ENCODE measurements around the gene TSHZ1. TPM values are rescaled to one million over a fixed set of nuclear protein-coding genes. Genes with fewer than 3 reads are reported as not detected.
"Not testable (repeated sequence)": the region's sequence is repeated elsewhere in the genome, so short reads cannot be mapped to it uniquely, and the experiment has no call there.

Gene TSHZ1
- polyA plus RNA-seq, 4 donors: 23.6 to 34.9 (median 33.7) TPM

DNA sequence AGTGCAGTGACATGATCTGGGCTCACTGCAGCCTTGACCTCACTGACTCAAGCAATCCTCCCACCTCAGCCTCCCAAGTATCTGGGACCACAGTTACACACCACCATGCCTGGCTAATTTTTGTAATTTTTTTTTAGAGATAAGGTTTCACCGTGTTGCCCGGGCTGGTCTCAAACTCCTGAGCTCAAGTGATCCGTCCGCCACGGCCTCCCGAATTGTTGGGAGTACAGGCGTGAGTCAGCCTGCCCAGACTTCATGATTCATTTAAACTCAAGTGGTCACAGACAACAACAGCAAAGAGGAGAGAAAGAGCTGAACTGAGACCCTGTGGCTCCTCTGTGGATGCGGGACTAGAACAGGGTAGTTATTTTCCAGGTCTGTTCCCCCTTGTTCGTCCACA is 83.0 kb downstream of the TSHZ1 start:
- DNase-seq (ENCODE audit: low read depth in 4 of 4, low spot score in 3 of 4): no peak

DNA sequence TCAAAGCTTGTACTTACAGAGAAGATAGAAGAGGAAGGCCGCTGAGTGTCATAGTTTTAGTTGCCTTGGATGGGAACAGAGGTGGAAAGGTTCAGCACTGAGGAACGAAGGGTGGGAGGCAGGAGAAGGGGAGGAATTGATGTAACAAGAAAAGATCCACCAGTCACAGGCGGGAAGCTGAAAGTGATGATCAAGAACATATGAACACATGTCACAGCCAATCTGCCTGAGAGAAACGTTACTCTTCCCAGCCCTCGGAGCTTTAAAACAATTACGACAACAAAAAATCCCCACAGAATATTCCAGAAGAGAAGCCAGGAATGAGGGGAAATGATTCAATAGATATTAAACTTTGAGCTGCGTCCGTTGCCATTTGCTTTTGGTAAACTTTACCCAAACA is 87.1 kb downstream of the TSHZ1 start:
- no peak for DNase-seq (ENCODE audit: low read depth in 4 of 4, low spot score in 3 of 4)

DNA sequence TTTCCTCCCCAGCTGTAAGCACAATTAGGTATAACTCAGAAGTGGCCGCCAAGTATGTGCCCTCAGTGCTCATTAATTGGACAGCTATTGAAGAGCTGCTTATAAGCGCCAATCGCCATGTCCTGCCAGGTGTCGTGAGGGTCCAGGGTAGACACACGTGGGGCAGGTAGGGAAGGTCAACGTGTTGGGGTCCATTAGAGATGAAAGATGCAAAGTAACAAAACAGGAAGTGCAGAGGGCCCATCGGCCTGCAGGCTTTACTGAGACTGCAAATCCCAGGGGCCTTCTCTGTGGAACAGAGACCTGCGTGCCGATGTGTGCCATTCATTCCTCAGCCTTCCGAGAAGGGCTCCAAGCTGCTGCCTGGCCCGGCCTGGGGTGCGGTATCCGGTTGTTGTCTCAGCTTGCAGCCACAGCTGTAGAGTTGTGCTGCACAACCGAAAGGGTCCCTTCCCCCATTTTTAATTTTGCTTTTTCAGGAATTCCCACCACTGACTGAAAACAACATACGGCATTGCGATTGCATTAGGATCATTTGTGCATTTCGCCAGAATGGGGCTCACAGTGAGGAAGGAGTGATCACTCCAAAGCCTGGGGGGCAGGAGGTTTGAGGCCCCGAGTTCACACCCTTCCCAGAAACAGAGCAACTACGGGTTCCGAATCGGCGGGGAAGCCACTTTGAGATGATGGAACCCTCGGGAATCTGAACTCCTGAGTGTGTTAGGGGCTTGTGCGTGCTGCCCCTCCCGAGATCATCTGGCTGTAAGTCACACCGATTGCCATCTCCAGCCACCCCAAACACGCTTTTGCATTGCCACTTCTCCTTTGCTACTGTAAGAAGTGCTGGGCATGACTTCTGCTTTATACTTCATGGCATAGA is 94.3 kb downstream of the TSHZ1 start:
- DNase-seq (ENCODE audit: low read depth in 4 of 4, low spot score in 3 of 4): no peak

DNA sequence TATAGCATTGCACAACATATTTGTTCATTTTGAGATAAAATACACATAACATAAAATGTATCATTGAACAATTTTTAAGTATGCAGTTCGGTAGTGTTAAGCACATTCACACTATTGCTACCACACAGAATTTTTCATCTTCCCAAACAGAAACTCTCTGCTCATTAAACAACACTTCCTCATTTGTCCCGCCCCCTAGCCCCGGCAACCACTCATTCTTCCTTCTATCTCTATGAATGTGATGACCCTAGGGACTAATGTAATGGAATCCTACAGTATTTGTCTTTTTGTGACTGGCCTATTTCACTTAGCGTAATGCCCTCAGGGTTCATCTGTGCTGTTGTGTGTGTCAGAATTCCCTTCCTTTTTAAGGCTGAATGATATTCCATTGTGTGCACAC is 95.4 kb downstream of the TSHZ1 start:
- no peak for DNase-seq (ENCODE audit: low read depth in 4 of 4, low spot score in 3 of 4)

DNA sequence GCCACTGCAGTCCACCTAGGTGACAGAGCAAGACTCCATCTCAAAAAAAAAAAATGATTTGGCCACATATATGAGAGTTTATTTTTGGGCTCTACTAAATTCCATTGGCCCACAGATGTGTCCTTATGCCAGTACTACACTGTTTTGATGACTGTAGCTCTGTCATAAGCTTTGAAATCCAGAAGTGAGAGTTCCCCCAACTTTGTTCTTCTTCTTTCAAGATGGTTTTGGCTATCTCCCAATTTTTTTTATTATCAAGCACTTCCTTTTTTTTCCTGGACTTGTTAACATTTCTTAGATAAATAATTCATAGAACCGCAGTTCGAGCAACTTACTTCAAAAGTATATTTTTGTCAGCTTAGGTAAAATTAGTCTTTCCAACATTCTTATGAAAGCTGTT is 96.9 kb downstream of the TSHZ1 start:
- DNase-seq (ENCODE audit: low read depth in 4 of 4, low spot score in 3 of 4): no peak

DNA sequence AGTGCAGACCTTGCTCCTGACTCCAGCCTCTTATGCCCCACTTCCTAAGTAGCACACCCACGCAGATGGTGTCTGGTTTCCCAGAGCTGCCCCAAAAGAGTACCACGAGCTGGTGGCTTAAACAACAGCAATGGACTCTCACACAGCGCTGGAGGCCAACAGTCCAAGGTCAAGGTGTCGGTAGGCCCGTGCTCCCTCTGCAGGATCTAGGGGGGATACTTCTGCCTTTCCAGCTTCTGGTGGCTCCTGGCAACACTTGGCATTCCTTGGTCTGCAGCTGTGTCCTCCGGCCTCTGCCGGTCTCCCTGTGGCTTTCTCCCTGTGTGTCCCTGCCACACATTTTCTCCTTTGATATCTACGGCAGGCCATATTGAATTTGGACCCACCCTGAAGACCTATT is 99.0 kb downstream of the TSHZ1 start:
- DNase-seq (ENCODE audit: low read depth in 4 of 4, low spot score in 3 of 4): no peak

DNA sequence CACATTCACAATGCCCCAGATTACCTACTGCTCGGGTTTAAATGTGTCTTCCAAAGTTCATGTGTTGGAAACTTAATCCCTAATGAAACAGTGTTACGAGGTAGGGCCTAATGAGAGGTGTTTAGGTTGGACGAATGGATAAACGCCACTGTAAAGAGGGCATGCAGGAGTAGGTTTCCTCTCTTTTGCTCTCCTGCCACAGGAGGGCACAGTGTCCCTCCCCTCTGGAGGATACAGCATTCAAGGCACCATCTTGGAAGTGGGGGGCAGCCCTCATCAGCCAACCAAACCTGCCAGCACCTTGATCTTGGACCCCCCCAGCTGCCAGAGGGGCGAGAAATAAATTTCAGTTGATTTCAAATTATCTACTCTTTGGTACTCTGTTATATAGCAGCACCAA is 103.5 kb downstream of the TSHZ1 start:
- DNase-seq (ENCODE audit: low read depth in 4 of 4, low spot score in 3 of 4): no peak

DNA sequence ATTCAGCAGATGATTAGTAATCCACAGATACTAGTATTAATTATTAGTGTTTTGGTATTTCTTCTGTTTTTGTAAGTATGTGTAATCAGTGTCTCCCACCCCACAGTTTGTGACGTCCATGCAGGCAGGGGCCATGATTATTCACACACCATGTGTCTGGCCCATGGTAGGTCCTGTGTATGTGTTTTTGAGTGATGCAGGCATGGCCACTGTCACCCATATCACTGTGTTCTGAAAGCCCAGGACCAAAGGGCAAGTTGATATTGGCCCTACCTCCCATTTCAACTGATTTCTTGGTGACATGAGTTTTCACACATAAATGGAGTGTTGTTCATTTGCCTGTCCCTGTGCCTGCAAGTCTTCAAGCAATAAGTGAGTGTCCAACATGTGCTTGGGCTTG is 104.0 kb downstream of the TSHZ1 start:
- DNase-seq (ENCODE audit: low read depth in 4 of 4, low spot score in 3 of 4): no peak

DNA sequence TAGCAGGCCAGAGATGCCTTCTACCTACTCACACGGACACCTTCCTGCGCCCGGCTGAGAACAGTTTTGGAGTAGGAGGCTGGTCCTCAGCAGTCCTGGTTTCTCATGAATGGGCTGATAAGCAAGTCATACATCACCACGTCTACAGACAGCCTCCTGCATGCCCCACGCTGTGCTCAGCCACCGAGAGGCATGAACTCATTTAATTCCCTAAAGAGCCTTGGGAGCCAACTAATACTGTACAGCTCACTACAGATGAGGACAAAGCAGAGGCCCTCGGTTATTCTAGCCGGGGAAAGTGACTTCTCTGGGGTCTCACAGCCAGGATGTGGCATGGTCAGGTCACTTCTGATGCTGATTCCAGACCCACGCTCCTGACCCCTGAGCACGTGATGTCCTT is 105.6 kb downstream of the TSHZ1 start:
- no peak for DNase-seq (ENCODE audit: low read depth in 4 of 4, low spot score in 3 of 4)

DNA sequence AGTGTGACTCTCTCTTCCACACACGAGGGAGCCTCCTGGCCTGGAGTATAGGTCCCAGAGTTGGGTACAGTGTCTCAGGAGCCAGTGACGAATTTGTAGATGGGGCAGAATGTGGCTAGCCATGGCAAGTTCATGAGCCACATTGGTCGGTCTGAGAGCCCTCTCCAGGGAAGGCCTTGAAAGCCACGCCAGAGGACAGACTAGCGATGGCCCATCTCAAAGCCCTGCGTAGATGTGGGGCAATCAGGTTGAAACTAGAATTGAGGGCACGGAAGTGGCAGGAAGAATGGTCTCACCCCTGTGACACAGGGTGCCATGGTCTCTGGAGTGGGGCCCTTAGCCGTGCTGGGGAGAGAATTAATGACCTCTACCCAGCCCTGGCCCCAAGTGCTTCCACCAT is 106.2 kb downstream of the TSHZ1 start:
- no peak for DNase-seq (ENCODE audit: low read depth in 4 of 4, low spot score in 3 of 4)

DNA sequence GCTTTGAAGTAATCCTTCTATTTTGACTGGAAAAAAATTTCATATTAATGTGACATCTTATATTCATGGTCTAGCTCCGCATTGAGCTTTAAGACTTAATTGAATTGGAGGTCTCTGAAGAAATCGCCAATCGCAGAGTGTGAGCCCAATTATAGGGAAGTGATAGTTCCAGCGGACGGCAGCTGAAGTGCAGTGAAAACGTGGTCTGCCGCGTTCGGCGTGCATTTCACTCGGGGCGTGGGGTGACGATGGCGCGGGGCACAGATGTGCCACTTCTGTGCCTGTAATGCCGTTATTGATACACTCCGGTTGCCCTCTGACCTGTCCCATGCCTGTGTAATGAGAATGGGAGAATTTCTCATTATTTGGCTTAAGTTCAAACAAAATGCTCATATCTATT is 106.7 kb downstream of the TSHZ1 start:
- DNase-seq (ENCODE audit: low read depth in 4 of 4, low spot score in 3 of 4): no peak

DNA sequence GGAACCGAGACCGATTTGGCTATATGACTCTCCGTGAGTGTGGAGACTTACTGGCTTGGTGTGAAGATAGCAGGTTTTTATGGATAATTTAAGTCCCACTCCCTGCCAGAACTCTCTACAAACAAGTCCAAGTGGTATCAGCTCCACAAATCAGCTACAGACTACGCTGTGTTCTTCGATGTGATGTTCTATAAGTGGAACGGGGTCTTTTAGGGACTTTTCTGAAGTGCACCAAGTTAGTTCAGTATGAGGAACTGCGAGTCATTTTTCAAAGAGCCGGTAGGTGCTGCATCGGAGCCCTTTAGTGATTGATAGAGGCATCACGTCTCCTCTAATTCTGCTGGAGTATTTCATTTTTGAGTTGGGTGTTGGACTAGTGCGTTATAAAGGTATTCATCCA is 107.1 kb downstream of the TSHZ1 start:
- no peak for DNase-seq (ENCODE audit: low read depth in 4 of 4, low spot score in 3 of 4)

DNA sequence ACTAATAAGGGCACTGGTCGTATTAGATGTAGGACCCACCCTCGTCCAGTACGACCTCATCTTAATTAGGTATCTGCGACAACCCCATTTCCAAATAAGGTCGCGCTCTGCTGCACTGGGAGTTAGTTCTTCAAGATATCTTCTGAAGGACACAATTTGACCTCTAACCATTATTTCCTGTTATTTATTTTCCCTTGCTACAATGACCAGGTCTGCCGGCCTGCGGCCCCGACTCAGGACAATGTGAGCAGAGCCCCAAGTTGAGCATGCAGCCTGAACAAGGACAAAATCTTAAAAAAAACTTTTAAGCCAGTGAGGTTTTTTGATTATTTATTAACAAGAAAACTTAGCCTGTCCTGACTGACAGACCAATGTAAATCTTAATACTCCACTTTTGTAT is 109.3 kb downstream of the TSHZ1 start:
- DNase-seq (ENCODE audit: low read depth in 4 of 4, low spot score in 3 of 4): no peak

DNA sequence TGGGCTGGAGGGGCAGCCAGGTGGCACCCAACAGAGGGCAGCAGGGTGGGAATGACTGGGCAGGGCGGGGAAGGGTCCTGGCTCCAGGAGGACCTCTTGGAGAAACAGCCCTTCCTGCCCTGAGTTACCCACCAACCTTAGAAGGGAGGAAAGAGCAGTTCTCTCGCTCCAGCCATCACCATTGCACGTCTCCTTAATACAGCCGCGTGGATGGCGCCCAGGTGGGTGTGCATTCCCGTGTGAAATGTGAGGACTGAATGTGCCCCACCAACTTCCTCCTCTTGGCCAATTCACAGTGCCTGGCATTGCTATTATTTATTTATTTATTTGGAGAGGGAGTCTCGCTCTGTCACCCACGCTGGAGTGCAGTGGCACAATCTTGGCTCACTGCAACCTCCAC is 109.9 kb downstream of the TSHZ1 start:
- no peak for DNase-seq (ENCODE audit: low read depth in 4 of 4, low spot score in 3 of 4)

DNA sequence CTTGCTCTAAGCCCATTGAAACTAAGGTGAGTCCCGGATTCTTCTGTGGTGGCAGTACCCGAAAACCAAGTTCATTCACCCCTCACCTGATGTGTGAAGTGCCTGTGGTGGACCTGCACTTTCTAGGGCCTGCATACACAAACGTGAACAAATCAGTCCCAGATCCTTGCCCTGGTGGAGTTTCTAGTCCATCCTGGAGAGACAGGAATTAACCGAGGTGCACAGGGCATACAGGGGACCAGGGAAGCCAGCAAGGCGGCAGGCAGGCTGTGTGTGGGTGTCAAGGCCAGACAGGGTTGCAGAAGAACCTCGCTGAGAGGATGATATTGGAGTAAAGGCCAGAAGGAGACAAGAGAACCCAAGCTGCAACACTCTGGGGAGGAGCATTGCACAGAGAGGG is 110.8 kb downstream of the TSHZ1 start:
- DNase-seq (ENCODE audit: low read depth in 4 of 4, low spot score in 3 of 4): no peak

DNA sequence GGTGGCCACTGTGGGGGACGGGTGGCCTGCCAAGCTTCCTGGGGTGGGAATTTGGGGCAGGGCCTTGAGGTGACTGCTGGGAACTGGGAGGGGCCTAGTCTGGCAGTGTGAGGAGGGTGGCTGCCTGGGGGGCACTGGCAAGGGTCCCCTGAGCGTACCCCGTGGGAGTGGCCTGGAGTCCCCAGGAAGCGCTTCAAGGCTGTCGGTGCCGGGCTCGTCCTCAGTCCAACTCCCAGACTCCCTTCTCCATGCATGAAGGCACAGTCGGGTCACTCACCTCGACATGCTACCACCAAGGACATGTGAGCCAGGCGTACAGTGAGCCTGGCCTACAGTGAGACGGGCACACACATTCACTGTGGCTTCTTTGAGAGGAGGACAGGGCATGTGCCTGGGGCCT is 111.6 kb downstream of the TSHZ1 start:
- no peak for DNase-seq (ENCODE audit: low read depth in 4 of 4, low spot score in 3 of 4)

DNA sequence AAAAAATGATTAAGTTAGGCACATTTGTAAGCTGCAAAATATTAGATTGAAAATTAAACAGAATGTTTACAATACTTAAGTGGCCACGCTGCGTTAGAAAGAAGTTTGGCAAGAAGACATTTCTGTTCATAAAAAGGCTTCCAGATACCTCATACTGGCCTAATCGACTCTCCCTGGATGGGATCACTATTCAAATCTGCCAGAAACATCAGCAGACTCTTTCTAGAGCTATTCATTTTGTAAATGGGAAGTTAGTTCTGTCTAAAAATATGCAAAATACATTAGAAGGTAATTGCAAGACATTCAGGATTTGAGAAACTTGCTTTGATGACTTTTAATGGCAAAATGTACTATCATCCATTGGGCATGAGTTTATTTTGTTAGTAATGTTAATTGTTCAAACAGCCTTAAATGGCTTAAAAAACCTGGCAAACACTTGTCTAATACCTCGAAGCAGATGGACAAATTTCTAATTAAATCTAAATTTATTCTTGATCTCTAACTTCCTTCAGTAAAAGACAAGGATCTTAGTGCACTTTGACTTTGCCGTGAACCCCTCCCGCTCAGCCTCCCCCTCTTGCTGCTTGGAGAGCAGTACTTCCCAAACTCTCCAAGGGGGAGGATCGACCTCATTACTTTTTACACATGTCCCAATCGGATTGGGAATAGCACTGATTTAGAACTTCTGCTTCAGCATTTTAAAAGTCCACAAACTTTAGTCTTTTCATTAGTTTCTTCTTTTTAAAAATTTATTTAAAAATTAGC is 113.4 kb downstream of the TSHZ1 start:
- DNase-seq (ENCODE audit: low read depth in 4 of 4, low spot score in 3 of 4): no peak

DNA sequence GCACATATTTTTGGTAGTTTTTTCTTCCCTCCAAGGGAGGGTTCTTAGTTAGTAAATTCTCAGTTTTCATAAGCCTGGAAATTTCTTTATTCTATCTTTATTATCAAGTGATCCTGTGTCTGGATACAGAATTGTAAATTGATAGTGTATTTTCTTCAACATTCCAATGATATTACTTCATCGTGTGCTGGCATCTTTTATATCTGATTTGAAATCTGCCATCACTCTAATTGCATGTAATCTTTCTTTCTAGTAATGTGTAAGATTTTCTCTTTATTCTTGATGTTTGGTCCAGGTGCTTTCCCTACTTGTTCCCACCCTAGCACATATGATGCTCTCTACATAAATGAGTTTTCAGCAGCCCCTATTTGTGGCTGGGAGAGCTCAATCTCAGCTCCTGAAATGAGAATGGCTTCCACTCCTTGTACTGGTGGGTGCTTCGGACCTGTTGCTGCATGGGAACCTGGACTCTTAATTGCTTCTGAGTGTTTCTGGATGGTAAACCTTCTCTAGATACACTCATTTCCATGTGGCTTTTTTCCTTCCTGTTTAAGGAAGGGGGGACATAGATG is 114.2 kb downstream of the TSHZ1 start:
- DNase-seq (ENCODE audit: low read depth in 4 of 4, low spot score in 3 of 4): no peak

DNA sequence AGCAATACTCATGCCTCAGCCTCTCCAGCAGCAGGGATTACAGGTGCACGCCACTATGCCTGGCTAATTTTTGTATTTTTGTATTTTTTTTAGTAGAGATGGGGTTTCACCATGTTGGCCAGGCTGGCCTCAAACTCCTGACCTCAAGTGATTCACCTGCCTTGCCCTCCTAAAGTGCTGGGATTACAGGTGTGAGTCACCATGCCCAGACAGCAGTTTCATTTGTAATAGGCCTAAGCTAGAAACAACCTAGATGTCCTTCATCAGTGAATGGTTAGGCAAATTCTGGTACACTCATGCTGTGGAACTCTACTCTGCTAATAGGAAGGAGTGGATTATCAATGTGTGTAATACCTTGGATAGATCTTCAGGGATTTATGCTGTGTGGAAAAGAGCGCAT is 119.2 kb downstream of the TSHZ1 start:
- DNase-seq (ENCODE audit: low read depth in 4 of 4, low spot score in 3 of 4): not testable (repeated sequence)

DNA sequence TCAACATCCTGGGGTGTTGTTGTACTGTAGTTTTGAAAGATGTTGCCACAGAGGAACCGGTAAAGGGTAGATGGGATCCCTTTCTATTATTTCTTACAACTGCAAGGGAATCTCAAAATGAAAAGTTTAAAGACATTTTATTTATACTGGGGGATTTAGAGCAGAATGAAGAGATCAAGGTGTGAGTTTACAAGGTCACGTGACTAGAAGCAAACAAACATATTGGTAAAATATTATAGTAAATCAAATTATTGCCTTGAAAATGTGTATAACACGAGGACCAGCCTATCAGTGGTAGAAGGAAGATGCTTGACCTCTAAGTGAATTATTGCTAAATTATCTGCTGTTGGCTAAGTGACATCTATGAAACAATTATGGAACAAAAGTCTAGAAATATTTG is 119.7 kb downstream of the TSHZ1 start:
- DNase-seq (ENCODE audit: low read depth in 4 of 4, low spot score in 3 of 4): no peak

DNA sequence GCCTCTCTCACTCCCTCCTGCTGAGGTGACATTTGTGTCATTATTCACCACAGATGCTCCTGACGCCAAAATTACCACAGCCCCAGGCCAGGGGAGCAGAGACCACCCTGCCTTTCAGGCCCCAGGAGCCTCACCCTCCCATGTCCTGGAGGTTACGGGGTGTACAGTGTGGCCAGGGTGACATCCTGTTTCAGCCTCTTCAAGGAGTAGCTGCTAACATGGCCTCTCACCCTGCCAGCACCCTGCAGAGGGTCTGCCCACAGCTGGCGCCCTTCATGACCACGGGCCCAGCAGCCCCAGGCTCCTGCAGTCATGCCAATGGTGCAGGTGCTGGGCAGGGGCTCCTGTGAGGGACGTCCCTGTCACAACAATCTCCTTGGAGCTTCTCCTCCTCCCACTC is 124.3 kb downstream of the TSHZ1 start:
- no peak for DNase-seq (ENCODE audit: low read depth in 4 of 4, low spot score in 3 of 4)

DNA sequence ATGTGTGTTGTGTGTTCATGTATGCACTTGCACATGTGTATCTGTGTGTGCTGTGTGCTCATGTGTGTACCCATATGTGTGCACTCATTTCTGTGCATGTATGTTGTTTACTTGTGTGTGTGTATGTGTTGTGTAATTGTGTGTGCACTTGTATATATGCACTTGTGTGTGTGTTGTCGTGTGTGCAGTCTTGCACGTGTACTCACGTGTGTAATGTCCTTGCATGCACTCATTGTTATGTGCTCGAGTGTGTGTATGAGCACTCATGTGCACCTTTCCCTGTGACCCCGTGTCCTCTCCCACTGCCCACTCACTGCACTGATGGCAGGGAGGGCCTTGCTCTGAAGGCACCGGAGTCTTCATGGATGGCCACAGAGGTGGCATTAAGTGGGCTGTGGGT is 124.9 kb downstream of the TSHZ1 start:
- DNase-seq (ENCODE audit: low read depth in 4 of 4, low spot score in 3 of 4): no peak
